HCT116 (cell line): ENCODE results near the gene CYP24A1. TPM values are rescaled to one million over a fixed set of nuclear protein-coding genes. Genes with fewer than 3 reads are reported as not detected.

Source experiments
- ATAC-seq: fragments of 200-7000 bp; cut with Tn5 transposase; 2 replicates; pipeline ENCODE4 v1.9.1; 2020; ENCODE audit warnings: mild to moderate bottlenecking, moderate library complexity
- BruUV-seq: library from RNA; stranded (reverse); fragments of 400-500 nt; replicated peaks from 2 replicates; lab custom pipeline; 2021; lab: Mats Ljungman, UMichigan
- CTCF ChIA-PET: fragments of 300-600 bp; sonication (Branson Sonifier 250); formaldehyde crosslinking; loops from one replicate; lab custom pipeline; 2021; ENCODE audit warnings: antibody characterized with exemption; lab: Charles Lee
- POLR2A ChIA-PET: fragments of 300-600, 350-600 bp; sonication (Branson Sonifier 250); formaldehyde crosslinking; loops from one replicate; lab custom pipeline; 2021; ENCODE audit warnings: antibody characterized with exemption; lab: Charles Lee
- RAD21 ChIA-PET, 2 experiments: fragments of 300-600 bp; sonication (Branson Sonifier 250); formaldehyde crosslinking; loops; one replicate each; lab custom pipeline; 2023; ENCODE audit warnings: low total read pairs in 2 of 2; ENCODE audit not compliant: uncharacterized antibody in 2 of 2, unreplicated experiment in 2 of 2, low non-redundant PET in 1 of 2; lab: Charles Lee
- DNase-seq: peaks from one replicate; pipeline ENCODE4 v3.0.0-alpha.2; 2010; ENCODE audit warnings: low read depth, low spot score
- H2AFZ ChIP-seq: fragments of 200-600 bp; shearing (Covaris generic), sonication (generic); 2 replicates; pipeline ENCODE4 v1.6.1; 2017; ENCODE audit warnings: low read depth, mixed run types, mixed read lengths, antibody characterized with exemption, low read length; ENCODE audit not compliant: poor library complexity, severe bottlenecking
- H3K27ac ChIP-seq: 2 replicates; pipeline ENCODE4 v1.5.1; 2012; ENCODE audit warnings: low read depth, low read length
- H3K27me3 ChIP-seq: fragments of 200-600 bp; sonication (generic); 2 replicates; pipeline ENCODE4 v1.6.1; 2016; ENCODE audit warnings: mixed run types, low read length, mixed read lengths; ENCODE audit not compliant: insufficient read depth
- H3K36me3 ChIP-seq, 2 experiments: fragments of 200-500 bp in 1 of 2; fragments of 200-600 bp in 1 of 2; sonication (Bioruptor generic) in 1 of 2; sonication (generic) in 1 of 2; 2 replicates each; pipeline versions ENCODE4 v1.5.1 to v1.6.1; 2014 to 2016; ENCODE audit warnings: low read length in 2 of 2, inconsistent platforms in 1 of 2, mixed read lengths in 1 of 2, mixed run types in 1 of 2; ENCODE audit not compliant: insufficient read depth in 2 of 2, control insufficient read depth in 1 of 2
- H3K4me1 ChIP-seq, 2 experiments: fragments of 200-600 bp in 1 of 2; sonication (generic) in 1 of 2; 2 replicates each; pipeline versions ENCODE4 v1.5.1 to v1.6.1; 2012 to 2017; ENCODE audit warnings: low read length in 2 of 2, inconsistent platforms in 1 of 2, mild to moderate bottlenecking in 1 of 2, mixed read lengths in 1 of 2, mixed run types in 1 of 2, moderate library complexity in 1 of 2; ENCODE audit not compliant: insufficient read depth in 2 of 2, control insufficient read depth in 1 of 2
- H3K4me2 ChIP-seq: fragments of 200-600 bp; sonication (generic); 2 replicates; pipeline ENCODE4 v1.6.1; 2017; ENCODE audit warnings: mixed run types, low read length, mixed read lengths
- H3K4me3 ChIP-seq, 2 experiments: fragments of 200-600 bp in 1 of 2; sonication (generic) in 1 of 2; replicated peaks in 1 of 2; 2 replicates each; pipeline ENCODE4 v1.5.1; 2011 to 2016; ENCODE audit warnings: low read length in 2 of 2, control low read depth in 1 of 2, low read depth in 1 of 2, mild to moderate bottlenecking in 1 of 2, mixed read lengths in 1 of 2, mixed run types in 1 of 2
- H3K79me2 ChIP-seq: fragments of 200-600 bp; sonication (generic); 2 replicates; pipeline ENCODE4 v1.6.1; 2017; ENCODE audit warnings: mild to moderate bottlenecking, mixed run types, low read length, moderate library complexity, mixed read lengths; ENCODE audit not compliant: insufficient read depth
- H3K9ac ChIP-seq: fragments of 200-600 bp; sonication (generic); 2 replicates; pipeline ENCODE4 v1.6.1; 2016; ENCODE audit warnings: low read length, mixed read lengths
- H3K9me2 ChIP-seq: fragments of 200-600 bp; sonication (generic), shearing (Covaris generic); 2 replicates; pipeline ENCODE4 v1.6.1; 2017; ENCODE audit warnings: mixed run types, mild to moderate bottlenecking, moderate library complexity; ENCODE audit not compliant: insufficient read depth
- H3K9me3 ChIP-seq, 2 experiments: fragments of 200-500 bp in 1 of 2; fragments of 200-600 bp in 1 of 2; sonication (Bioruptor generic) in 1 of 2; sonication (generic) in 1 of 2; 2 replicates each; pipeline ENCODE4 v1.6.1; 2014 to 2017; ENCODE audit warnings: low read length in 2 of 2, mixed read lengths in 2 of 2, inconsistent platforms in 1 of 2, low read depth in 1 of 2, mild to moderate bottlenecking in 1 of 2, mixed run types in 1 of 2, moderate library complexity in 1 of 2; ENCODE audit not compliant: control insufficient read depth in 1 of 2, insufficient read depth in 1 of 2
- H4K20me1 ChIP-seq: fragments of 200-600 bp; sonication (generic), shearing (Covaris generic); 2 replicates; pipeline ENCODE4 v1.6.1; 2017; ENCODE audit warnings: mixed run types, mild to moderate bottlenecking, moderate library complexity; ENCODE audit not compliant: insufficient read depth
- CBX3 ChIP-seq: IDR thresholded peaks from 2 replicates; pipeline ENCODE4 v1.6.1; 2012; ENCODE audit warnings: low read depth
- CEBPB ChIP-seq: IDR thresholded peaks from 2 replicates; pipeline ENCODE4 v1.6.1; 2012; ENCODE audit warnings: low read depth
- CTCF ChIP-seq, 3 experiments: fragments of 200-600 bp in 1 of 3; sonication (generic) in 1 of 3; IDR thresholded peaks in 2 of 3; conservative IDR thresholded peaks in 1 of 3; 2 replicates each; pipeline ENCODE4 v1.5.1; 2012 to 2017; ENCODE audit warnings: low read depth in 2 of 3, low read length in 2 of 3, antibody characterized with exemption in 1 of 3, borderline replicate concordance in 1 of 3, control low read depth in 1 of 3, mild to moderate bottlenecking in 1 of 3, mixed read lengths in 1 of 3, mixed run types in 1 of 3, moderate library complexity in 1 of 3; ENCODE audit not compliant: insufficient read depth in 1 of 3
- EGR1 ChIP-seq: IDR thresholded peaks from 2 replicates; pipeline ENCODE4 v1.6.1; 2012; ENCODE audit warnings: low read depth
- ELF1 ChIP-seq: IDR thresholded peaks from 2 replicates; pipeline ENCODE4 v1.6.1; 2012; ENCODE audit warnings: low read depth, borderline replicate concordance
- EZH2 ChIP-seq: fragments of 200-600 bp; sonication (generic); IDR thresholded peaks from 2 replicates; pipeline ENCODE4 v1.6.1; 2017; ENCODE audit warnings: antibody characterized with exemption, mixed run types
- EZH2phosphoT487 ChIP-seq: fragments of 200-600 bp; IDR thresholded peaks from 2 replicates; pipeline ENCODE4 v1.6.1; 2018; ENCODE audit warnings: antibody characterized with exemption, borderline replicate concordance
- FOSL1 ChIP-seq: IDR thresholded peaks from 2 replicates; pipeline ENCODE4 v1.6.1; 2012; ENCODE audit warnings: low read depth
- JUND ChIP-seq: IDR thresholded peaks from 2 replicates; pipeline ENCODE4 v1.6.1; 2012
- MAX ChIP-seq: IDR thresholded peaks from 2 replicates; pipeline ENCODE4 v1.6.1; 2012
- POLR2AphosphoS5 ChIP-seq: IDR thresholded peaks from 2 replicates; pipeline ENCODE4 v1.6.1; 2011; ENCODE audit warnings: mild to moderate bottlenecking, low read depth, low read length, moderate library complexity
- RAD21 ChIP-seq: IDR thresholded peaks from 2 replicates; pipeline ENCODE4 v1.6.1; 2012; ENCODE audit warnings: low read depth, mild to moderate bottlenecking
- REST ChIP-seq: IDR thresholded peaks from 2 replicates; pipeline ENCODE4 v1.6.1; 2012; ENCODE audit warnings: low read depth
- SIN3A ChIP-seq: IDR thresholded peaks from 2 replicates; pipeline ENCODE4 v1.6.1; 2012; ENCODE audit warnings: low read depth
- SRF ChIP-seq: IDR thresholded peaks from 2 replicates; pipeline ENCODE4 v1.6.1; 2012; ENCODE audit warnings: low read depth
- TCF7L2 ChIP-seq: IDR thresholded peaks from 2 replicates; pipeline ENCODE4 v1.7.0; 2011; ENCODE audit warnings: borderline replicate concordance, inconsistent platforms; ENCODE audit not compliant: insufficient read depth, insufficient read length; ENCODE audit errors: extremely low read depth
- YY1 ChIP-seq: IDR thresholded peaks from 2 replicates; pipeline ENCODE4 v1.6.1; 2011; ENCODE audit warnings: low read length, low read depth, moderate library complexity, mild to moderate bottlenecking; ENCODE audit not compliant: insufficient replicate concordance; ENCODE audit errors: extremely low read depth
- ZBTB33 ChIP-seq: IDR thresholded peaks from 2 replicates; pipeline ENCODE4 v1.6.1; 2011; ENCODE audit warnings: mild to moderate bottlenecking, low read length, moderate library complexity; ENCODE audit not compliant: insufficient replicate concordance; ENCODE audit errors: extremely low read depth
- ZNF274 ChIP-seq: fragments of 200-500 bp; sonication (Bioruptor generic); IDR thresholded peaks from 2 replicates; pipeline ENCODE4 v1.6.1; 2014; ENCODE audit warnings: mild to moderate bottlenecking, low read depth, low read length, inconsistent platforms
- intact Hi-C: fragments of 100-400 bp; cut with micrococcal nuclease; formaldehyde crosslinking; loops from 2 replicates; pipeline ENCODE4 v1.10.0; 2022
- total RNA-seq: library from RNA; stranded (reverse); gene quantifications from one replicate; pipeline ENCODE4 v1.2.1, GENCODE V29; 2021; ENCODE audit not compliant: unreplicated experiment

The CYP24A1 gene
- total RNA-seq, 1 experiment from 2014 or later: 267 TPM

GRCh38 chr20:54116550-54117235 lies 57.1 kb downstream of the CYP24A1 start:
- intact Hi-C loops: no loop called here
- no peaks in the 10 kb centered on the region for H3K36me3 ChIP-seq
- H2AFZ ChIP-seq: no peak overlapping the region
- no peak for DNase-seq
- H4K20me1 ChIP-seq: no peaks in the 10 kb centered on the region
- no peaks in the 10 kb centered on the region; a peak in 1 of 4 replicates for H3K9me3 ChIP-seq
- no peak for ATAC-seq
- ChIA-PET CTCF (interaction anchor here (3.2 kb wide), 1 partner anchor 12 kb away, joined by 17 read pairs; no protein-coding TSS in a partner anchor), RAD21 (no interaction called here), POLR2A (no interaction called here)
- no peaks in the 10 kb centered on the region for H3K27me3 ChIP-seq
- H3K79me2 ChIP-seq: no peaks in the 10 kb centered on the region
- peaks cover 26 to 65% of the 10 kb centered on the region in 2 experiments for H3K4me1 ChIP-seq
- no TSS peak for BruUV-seq
- H3K27ac ChIP-seq: no peak overlapping the region
- H3K9ac ChIP-seq: no peak overlapping the region
- H3K4me3 ChIP-seq: no peak overlapping the region
- H3K9me2 ChIP-seq: no peaks in the 10 kb centered on the region
- no peak for TF ChIP-seq MAX
- TF ChIP-seq ZNF274: no peak
- no peak for TF ChIP-seq SRF
- no peak for TF ChIP-seq EZH2
- no peak for TF ChIP-seq SIN3A
- TF ChIP-seq TCF7L2: no peak
- no peak for TF ChIP-seq CBX3
- TF ChIP-seq YY1: no peak
- no peak for TF ChIP-seq ZBTB33
- no peak for TF ChIP-seq EGR1
- no peak for TF ChIP-seq RAD21
- no peak for TF ChIP-seq FOSL1
- no peak for TF ChIP-seq POLR2AphosphoS5
- no peak for TF ChIP-seq CEBPB
- TF ChIP-seq CTCF (IDR thresholded peaks at IDR 0.05 in 2 of 3, conservative IDR thresholded peaks at IDR 0.05 in 1 of 3; ENCODE audit: borderline replicate concordance in 1 of 3, insufficient read depth in 1 of 3, low read depth in 2 of 3, low read length in 2 of 3): no peak
- TF ChIP-seq EZH2phosphoT487: no peak
- no peak for TF ChIP-seq ELF1
- TF ChIP-seq REST: no peak
- no peak for TF ChIP-seq JUND
- H3K4me2 ChIP-seq: no peak overlapping the region
